Measurements from ENCODE around the gene RPS6KA1. TPM values are rescaled to one million over a fixed set of nuclear protein-coding genes. Genes with fewer than 3 reads are reported as not detected.

RPS6KA1 gene
- total and polyA plus RNA-seq, 2 of the 13 experiments (the other 11 are each of a cell fraction or from before 2014, with no cell fraction given), result 19.6 to 24.2 TPM

DNA sequence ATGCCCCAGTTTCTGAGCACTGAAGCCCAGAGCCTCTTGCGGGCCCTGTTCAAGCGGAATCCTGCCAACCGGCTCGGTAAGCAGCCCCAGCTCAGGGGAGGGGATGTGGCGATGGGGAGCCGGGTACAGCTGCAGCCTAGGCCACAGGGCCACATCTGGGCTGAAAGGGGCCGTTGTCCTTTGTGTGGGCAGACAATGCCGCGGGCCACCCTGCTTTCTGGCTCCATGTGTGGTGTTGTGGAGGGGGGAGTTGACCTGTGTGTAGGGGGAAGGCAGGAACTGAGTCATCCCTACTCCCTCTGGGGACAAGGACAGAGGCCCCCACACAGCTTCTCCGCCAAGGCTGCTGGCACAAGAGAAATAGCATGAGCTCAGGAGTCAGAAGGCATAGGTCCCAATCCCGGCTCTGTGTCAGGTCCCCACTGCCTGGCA lies 26.0 kb downstream of the RPS6KA1 start (continued):
- no peak for TF ChIP-seq ZBTB7B (CRISPR knock-in tag; IDR thresholded peaks at IDR 0.05)
- peak; percentile 75 for TF ChIP-seq ZBTB38 (CRISPR knock-in tag; IDR thresholded peaks at IDR 0.05)

- ATAC-seq, result peak; percentile 45
- ChIA-PET CTCF (ENCODE audit: low intra/inter-chr PET ratio, low total read pairs) (no interaction called here), POLR2A (interaction anchor here (1.1 to 1.8 kb wide), 3 partner anchors 18 to 136 kb away, joined by 4 to 10 read pairs (median 6); no protein-coding TSS in a partner anchor)
- in situ Hi-C loops (cut with HindIII; ENCODE audit: extremely low pct_ligation_motif_present, low pct_unique_long_range_greater_than_20kb), result no loop called here
- 42% methylated on average over 2 of the region's 2 CpGs for WGBS (ENCODE audit: low lambda C conversion rate)
- Histone ChIP-seq H3K9me3 (ENCODE audit: low read length) (no peaks in the 10 kb centered on the region), H3K27ac (ENCODE audit: extremely low read length, insufficient read depth, low read length) (peak overlapping the region; percentile 53), H4K20me1 (ENCODE audit: insufficient read depth, low read length) (no peaks in the 10 kb centered on the region), H3K79me2 (ENCODE audit: insufficient read depth, low read length) (no peaks in the 10 kb centered on the region), H3K4me1 (ENCODE audit: insufficient read depth, low read length) (peaks cover 29% of the 10 kb centered on the region), H3K4me2 (ENCODE audit: low read depth, low read length) (peak overlapping the region; percentile 50; the same call in 1 of the 2 replicates), H3K4me3 (replicated peaks in 1 of 3; ENCODE audit: insufficient read depth in 1 of 3, low read depth in 2 of 3, low read length in 3 of 3) (no peak overlapping the region), H2AFZ (ENCODE audit: low read length) (no peak overlapping the region), H3K27me3 (ENCODE audit: control insufficient read depth in 1 of 2, insufficient read depth in 2 of 2, low read length in 2 of 2) (no peaks in the 10 kb centered on the region), H3K9ac (ENCODE audit: insufficient read depth, low read depth, low read length) (peak overlapping the region; percentile 44; the same call in 1 of the 2 replicates), H3K36me3 (replicated peaks in 1 of 2; ENCODE audit: control insufficient read depth in 1 of 2, insufficient read depth in 2 of 2, low read length in 2 of 2) (peaks cover 22 to 55% of the 10 kb centered on the region in 2 experiments; a peak in 4 of 5 replicates)
- FAIRE-seq, result no peak
- intact Hi-C loops (cut with micrococcal nuclease; ENCODE audit: unreplicated experiment), result no loop called here
- DNase-seq (ENCODE audit: low spot score), result no peak
- TSS peak; percentile 21 for BruUV-seq (replicated peaks)
- TF ChIP-seq HOMEZ (CRISPR knock-in tag; IDR thresholded peaks at IDR 0.05; ENCODE audit: low read depth) (no peak), NR2F2 (IDR thresholded peaks at IDR 0.05; ENCODE audit: borderline replicate concordance, low read depth) (0 out of 2 replicates have a peak, but pooled peaks have one; percentile 8), HNF1B (CRISPR knock-in tag; IDR thresholded peaks at IDR 0.05) (0 out of 2 replicates have a peak, but pooled peaks have one; percentile 23), ZBTB7B (CRISPR knock-in tag; IDR thresholded peaks at IDR 0.05) (no peak), TMF1 (CRISPR knock-in tag; IDR thresholded peaks at IDR 0.05; ENCODE audit: low read depth) (no peak), RXRB (CRISPR knock-in tag; IDR thresholded peaks at IDR 0.05; ENCODE audit: borderline replicate concordance) (0 out of 2 replicates have a peak, but pooled peaks have one; percentile 8), PAX8 (CRISPR knock-in tag; IDR thresholded peaks at IDR 0.05; ENCODE audit: borderline replicate concordance) (no peak), NR2F1 (CRISPR knock-in tag; IDR thresholded peaks at IDR 0.05) (peak in 1 of 2 experiments; percentile 19; a peak in 1 of 4 replicates), ZFY (CRISPR knock-in tag; IDR thresholded peaks at IDR 0.05) (no peak), NR2F6 (IDR thresholded peaks at IDR 0.05) (0 out of 2 replicates have a peak, but pooled peaks have one; percentile 5), NR2F6 (CRISPR knock-in tag; IDR thresholded peaks at IDR 0.05) (no peak; the same call in 1 of the 2 replicates), RARA (CRISPR knock-in tag; IDR thresholded peaks at IDR 0.05) (peak; percentile 74), ESRRA (CRISPR knock-in tag; IDR thresholded peaks at IDR 0.05; ENCODE audit: low read depth) (peak; percentile 66; the same call in 1 of the 2 replicates), MXD3 (CRISPR knock-in tag; IDR thresholded peaks at IDR 0.05) (no peak), HNF4G (IDR thresholded peaks at IDR 0.05; ENCODE audit: borderline replicate concordance, low read depth, low read length) (peak; percentile 41; the same call in 1 of the 2 replicates), HNF4G (CRISPR knock-in tag; IDR thresholded peaks at IDR 0.05; ENCODE audit: borderline replicate concordance, low read depth) (no peak), ZNF333 (CRISPR knock-in tag; IDR thresholded peaks at IDR 0.05; ENCODE audit: borderline replicate concordance) (no peak), KLF6 (CRISPR knock-in tag; IDR thresholded peaks at IDR 0.05) (no peak)
Measured at GRCh38 chr1:26556111-26556510, 26.6 kb downstream of the RPS6KA1 start.
